HL-60 (cell line): ENCODE measurements around the gene PRR23B.

Experiments
- DNase-seq, 2 experiments: peaks; one replicate each; pipeline ENCODE4 v3.0.0-alpha.2; 2010 to 2020; ENCODE audit warnings: low read depth in 1 of 2, low spot score in 1 of 2
- H3K27ac ChIP-seq: fragments of 250-450 bp; sonication (Bioruptor Pico); replicated peaks from 2 replicates; pipeline ENCODE4 v1.5.1; 2020; ENCODE audit warnings: mild to moderate bottlenecking, moderate library complexity
- H3K27me3 ChIP-seq: fragments of 250-450 bp; sonication (Bioruptor Pico); 2 replicates; pipeline ENCODE4 v1.5.1; 2021; ENCODE audit warnings: mild to moderate bottlenecking, moderate library complexity; ENCODE audit not compliant: insufficient read depth, poor library complexity, severe bottlenecking
- H3K4me3 ChIP-seq: replicated peaks from 2 replicates; pipeline ENCODE4 v1.5.1; 2011; ENCODE audit warnings: mild to moderate bottlenecking, control low read depth, low read length; ENCODE audit not compliant: insufficient read depth
- GABPA ChIP-seq: IDR thresholded peaks from 2 replicates; pipeline ENCODE4 v1.6.1; 2012; ENCODE audit warnings: low read depth
- POLR2AphosphoS5 ChIP-seq: IDR thresholded peaks from 2 replicates; pipeline ENCODE4 v1.6.1; 2012; ENCODE audit warnings: low read depth
- SPI1 ChIP-seq: IDR thresholded peaks from 2 replicates; pipeline ENCODE4 v1.6.1; 2012; ENCODE audit warnings: low read depth, mild to moderate bottlenecking, borderline replicate concordance
- TF ChIP-seq, protein P1 (sequence below): IDR thresholded peaks from one replicate; pipeline ENCODE4 v1.5.1; 2011; ENCODE audit warnings: low read length, control low read depth, inconsistent platforms; ENCODE audit not compliant: insufficient read depth
- TF ChIP-seq, protein P2 (sequence below): IDR thresholded peaks from 2 replicates; pipeline ENCODE4 v1.6.1; 2012; ENCODE audit warnings: low read depth; ENCODE audit not compliant: insufficient replicate concordance

Gene PRR23B

GRCh38 chr3:138975351-138975750 is 45.4 kb downstream of the PRR23B start:
- no peak overlapping the region for H3K4me3 ChIP-seq
- TF ChIP-seq, protein P1, sequence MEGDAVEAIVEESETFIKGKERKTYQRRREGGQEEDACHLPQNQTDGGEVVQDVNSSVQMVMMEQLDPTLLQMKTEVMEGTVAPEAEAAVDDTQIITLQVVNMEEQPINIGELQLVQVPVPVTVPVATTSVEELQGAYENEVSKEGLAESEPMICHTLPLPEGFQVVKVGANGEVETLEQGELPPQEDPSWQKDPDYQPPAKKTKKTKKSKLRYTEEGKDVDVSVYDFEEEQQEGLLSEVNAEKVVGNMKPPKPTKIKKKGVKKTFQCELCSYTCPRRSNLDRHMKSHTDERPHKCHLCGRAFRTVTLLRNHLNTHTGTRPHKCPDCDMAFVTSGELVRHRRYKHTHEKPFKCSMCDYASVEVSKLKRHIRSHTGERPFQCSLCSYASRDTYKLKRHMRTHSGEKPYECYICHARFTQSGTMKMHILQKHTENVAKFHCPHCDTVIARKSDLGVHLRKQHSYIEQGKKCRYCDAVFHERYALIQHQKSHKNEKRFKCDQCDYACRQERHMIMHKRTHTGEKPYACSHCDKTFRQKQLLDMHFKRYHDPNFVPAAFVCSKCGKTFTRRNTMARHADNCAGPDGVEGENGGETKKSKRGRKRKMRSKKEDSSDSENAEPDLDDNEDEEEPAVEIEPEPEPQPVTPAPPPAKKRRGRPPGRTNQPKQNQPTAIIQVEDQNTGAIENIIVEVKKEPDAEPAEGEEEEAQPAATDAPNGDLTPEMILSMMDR = no peak
- TF ChIP-seq POLR2AphosphoS5 (no peak), SPI1 (no peak)
- TF ChIP-seq, protein P2, sequence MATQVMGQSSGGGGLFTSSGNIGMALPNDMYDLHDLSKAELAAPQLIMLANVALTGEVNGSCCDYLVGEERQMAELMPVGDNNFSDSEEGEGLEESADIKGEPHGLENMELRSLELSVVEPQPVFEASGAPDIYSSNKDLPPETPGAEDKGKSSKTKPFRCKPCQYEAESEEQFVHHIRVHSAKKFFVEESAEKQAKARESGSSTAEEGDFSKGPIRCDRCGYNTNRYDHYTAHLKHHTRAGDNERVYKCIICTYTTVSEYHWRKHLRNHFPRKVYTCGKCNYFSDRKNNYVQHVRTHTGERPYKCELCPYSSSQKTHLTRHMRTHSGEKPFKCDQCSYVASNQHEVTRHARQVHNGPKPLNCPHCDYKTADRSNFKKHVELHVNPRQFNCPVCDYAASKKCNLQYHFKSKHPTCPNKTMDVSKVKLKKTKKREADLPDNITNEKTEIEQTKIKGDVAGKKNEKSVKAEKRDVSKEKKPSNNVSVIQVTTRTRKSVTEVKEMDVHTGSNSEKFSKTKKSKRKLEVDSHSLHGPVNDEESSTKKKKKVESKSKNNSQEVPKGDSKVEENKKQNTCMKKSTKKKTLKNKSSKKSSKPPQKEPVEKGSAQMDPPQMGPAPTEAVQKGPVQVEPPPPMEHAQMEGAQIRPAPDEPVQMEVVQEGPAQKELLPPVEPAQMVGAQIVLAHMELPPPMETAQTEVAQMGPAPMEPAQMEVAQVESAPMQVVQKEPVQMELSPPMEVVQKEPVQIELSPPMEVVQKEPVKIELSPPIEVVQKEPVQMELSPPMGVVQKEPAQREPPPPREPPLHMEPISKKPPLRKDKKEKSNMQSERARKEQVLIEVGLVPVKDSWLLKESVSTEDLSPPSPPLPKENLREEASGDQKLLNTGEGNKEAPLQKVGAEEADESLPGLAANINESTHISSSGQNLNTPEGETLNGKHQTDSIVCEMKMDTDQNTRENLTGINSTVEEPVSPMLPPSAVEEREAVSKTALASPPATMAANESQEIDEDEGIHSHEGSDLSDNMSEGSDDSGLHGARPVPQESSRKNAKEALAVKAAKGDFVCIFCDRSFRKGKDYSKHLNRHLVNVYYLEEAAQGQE = no peak
- H3K27ac ChIP-seq = no peak overlapping the region
- DNase-seq = no peak
- no peaks in the 10 kb centered on the region for H3K27me3 ChIP-seq

GRCh38 chr3:138974462-138974861 is 46.3 kb downstream of the PRR23B start:
- no peak for DNase-seq

GRCh38 chr3:138972941-138973340 is 47.8 kb downstream of the PRR23B start:
- Histone ChIP-seq H3K27ac (no peak overlapping the region), H3K4me3 (no peak overlapping the region), H3K27me3 (peaks cover 5% of the 10 kb centered on the region)
- DNase-seq = no peak
- TF ChIP-seq, protein P2 = no peak
- TF ChIP-seq POLR2AphosphoS5 (no peak), GABPA (no peak), SPI1 (no peak)
- TF ChIP-seq, protein P1 = no peak

More at GRCh38 chr3:138974462-138974861, 46.3 kb downstream of the PRR23B start:
- TF ChIP-seq POLR2AphosphoS5 (no peak), SPI1 (no peak), GABPA (no peak)
- TF ChIP-seq, protein P2 = no peak
- TF ChIP-seq, protein P1 = no peak
- Histone ChIP-seq H3K27ac (no peak overlapping the region), H3K27me3 (peaks cover 3% of the 10 kb centered on the region), H3K4me3 (no peak overlapping the region)
